Muscle of leg (tissue), 11 donors: Measurements from ENCODE around the gene FECH. TPM values are rescaled to one million over a fixed set of nuclear protein-coding genes. Genes with fewer than 3 reads are reported as not detected.
"Not testable (repeated sequence)": the region's sequence is repeated elsewhere in the genome, so short reads cannot be mapped to it uniquely, and the experiment has no call there.

Experiments
- DNase-seq: peaks from one replicate; pipeline ENCODE4 v3.0.0; 2013
- H3K27ac ChIP-seq: one replicate; pipeline ENCODE4 v1.5.1; 2013; ENCODE audit warnings: mild to moderate bottlenecking, low read length, control low read depth
- H3K27me3 ChIP-seq: one replicate; pipeline ENCODE4 v1.6.1; 2013; ENCODE audit warnings: low read length; ENCODE audit not compliant: control insufficient read depth, insufficient read depth
- H3K36me3 ChIP-seq: one replicate; pipeline ENCODE4 v1.6.1; 2013; ENCODE audit warnings: low read length; ENCODE audit not compliant: control insufficient read depth, insufficient read depth
- H3K4me1 ChIP-seq: one replicate; pipeline ENCODE4 v1.6.1; 2013; ENCODE audit warnings: low read length; ENCODE audit not compliant: control insufficient read depth, insufficient read depth
- H3K4me3 ChIP-seq: one replicate; pipeline ENCODE4 v1.5.1; 2013; ENCODE audit warnings: low read length, control low read depth
- H3K9me3 ChIP-seq: replicated peaks from 2 replicates; pipeline ENCODE4 v1.6.1; 2013; ENCODE audit warnings: low read depth, low read length; ENCODE audit not compliant: control insufficient read depth
- WGBS: methylation state at CpG from one replicate; pipeline ENCODE4 v1.1.5; 2013; ENCODE audit warnings: missing lambda C conversion rate; ENCODE audit not compliant: insufficient coverage; 5-methylcytosine and 5-hydroxymethylcytosine counted together
- polyA plus RNA-seq, 8 donors: library from polyadenylated mRNA; unstranded; fragments of 120-200 nt; gene quantifications; one replicate each; pipeline versions ENCODE4 v1.2.1 to v1.2.3, GENCODE V29; 2013; ENCODE audit warnings: inconsistent platforms in 1 of 8, low replicate concordance in 1 of 8; ENCODE audit not compliant: insufficient read length in 8 of 8, insufficient read depth in 1 of 8
- total RNA-seq: library from RNA; stranded (reverse); fragments of 120-200 nt; gene quantifications from one replicate; pipeline ENCODE4 v1.2.4, GENCODE V29; 2013

The FECH gene
- total and polyA plus RNA-seq, 9 donors, result 18.4 to 24.5 (median 21.7) TPM

DNA sequence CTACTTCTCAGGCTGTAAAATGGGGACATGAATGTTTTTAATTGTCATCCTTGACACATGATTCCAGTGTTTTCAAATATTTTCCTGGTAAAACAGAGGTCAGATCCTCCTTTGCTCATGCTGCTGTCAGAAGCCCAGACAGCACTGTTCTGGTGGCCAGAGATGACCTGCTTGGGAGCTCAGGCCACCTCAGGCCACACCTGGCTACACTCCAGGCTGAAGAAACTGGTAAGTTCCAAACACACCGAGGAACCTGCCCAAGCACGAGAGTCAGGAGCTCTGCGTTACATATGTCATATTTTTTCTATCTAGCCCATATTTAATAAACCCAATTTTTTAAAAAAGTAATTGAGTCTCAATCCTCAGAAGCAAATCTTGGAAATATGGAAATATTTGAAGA lies 47.9 kb downstream of the FECH start:
- no peaks in the 10 kb centered on the region for H3K9me3 ChIP-seq
- H3K36me3 ChIP-seq, result no peaks in the 10 kb centered on the region
- no CpG with 5 or more reads among the region's 3 CpGs for WGBS
- H3K27me3 ChIP-seq, result no peaks in the 10 kb centered on the region
- peaks cover 15% of the 10 kb centered on the region for H3K4me1 ChIP-seq
- no peak overlapping the region for H3K27ac ChIP-seq
- no peak overlapping the region for H3K4me3 ChIP-seq
- DNase-seq, result no peak

DNA sequence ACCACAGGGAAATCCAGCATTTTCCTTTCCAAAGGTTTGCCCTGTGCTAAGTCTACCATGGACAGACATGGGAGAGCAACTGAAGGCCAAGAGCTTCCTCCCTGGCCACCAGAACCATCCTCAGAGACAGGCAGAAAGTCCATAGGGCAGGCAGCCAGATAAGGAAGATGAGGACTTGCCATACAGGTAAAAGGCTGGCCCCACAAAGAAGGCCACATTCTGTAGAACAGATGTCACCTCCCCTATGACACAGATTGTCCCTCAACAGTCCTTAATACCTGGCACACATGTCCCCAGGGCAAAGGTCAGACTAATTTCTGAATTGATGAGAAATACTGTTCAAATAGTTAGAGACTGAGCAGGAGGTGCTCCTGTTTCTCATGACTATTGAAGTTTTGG lies 52.0 kb downstream of the FECH start:
- no peak for DNase-seq
- Histone ChIP-seq H3K9me3 (no peaks in the 10 kb centered on the region), H3K36me3 (no peaks in the 10 kb centered on the region), H3K27me3 (no peaks in the 10 kb centered on the region), H3K4me1 (peaks cover 16% of the 10 kb centered on the region), H3K4me3 (no peak overlapping the region), H3K27ac (no peak overlapping the region)

DNA sequence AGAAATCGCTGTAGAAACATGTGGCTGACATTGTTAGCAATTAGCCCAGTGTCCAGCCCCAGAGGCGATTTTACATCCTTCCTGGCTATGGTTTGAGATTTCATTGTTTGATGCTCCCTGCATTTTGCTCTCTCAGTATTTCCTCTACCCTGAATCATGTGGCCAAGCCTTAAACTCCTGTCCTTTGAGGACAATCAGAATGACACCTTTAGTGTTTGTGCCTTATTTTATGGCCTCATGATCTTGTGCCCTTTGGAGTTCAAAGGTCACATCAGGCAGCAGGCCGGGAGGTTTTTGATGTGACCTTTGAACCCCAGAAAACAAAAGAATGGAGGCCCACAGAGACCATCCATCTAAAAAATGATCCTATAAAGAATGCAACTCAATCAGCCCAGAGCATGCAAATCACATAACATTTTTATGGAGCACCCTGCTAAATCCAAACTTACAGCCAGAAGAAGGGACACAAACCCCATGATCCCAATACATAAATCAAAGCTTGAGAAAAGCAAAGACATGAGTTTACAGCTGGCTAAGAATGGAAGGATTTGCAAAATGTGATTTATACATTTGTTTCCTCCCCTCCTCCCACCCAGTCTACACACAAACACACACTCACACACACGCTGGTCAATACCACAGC lies 52.5 kb downstream of the FECH start:
- Histone ChIP-seq H3K4me3 (no peak overlapping the region), H3K9me3 (no peaks in the 10 kb centered on the region), H3K27ac (no peak overlapping the region), H3K27me3 (peaks cover 4% of the 10 kb centered on the region), H3K4me1 (peaks cover 16% of the 10 kb centered on the region), H3K36me3 (no peaks in the 10 kb centered on the region)
- WGBS, result 18% methylated on average over 2 of the region's 4 CpGs
- DNase-seq, result no peak

DNA sequence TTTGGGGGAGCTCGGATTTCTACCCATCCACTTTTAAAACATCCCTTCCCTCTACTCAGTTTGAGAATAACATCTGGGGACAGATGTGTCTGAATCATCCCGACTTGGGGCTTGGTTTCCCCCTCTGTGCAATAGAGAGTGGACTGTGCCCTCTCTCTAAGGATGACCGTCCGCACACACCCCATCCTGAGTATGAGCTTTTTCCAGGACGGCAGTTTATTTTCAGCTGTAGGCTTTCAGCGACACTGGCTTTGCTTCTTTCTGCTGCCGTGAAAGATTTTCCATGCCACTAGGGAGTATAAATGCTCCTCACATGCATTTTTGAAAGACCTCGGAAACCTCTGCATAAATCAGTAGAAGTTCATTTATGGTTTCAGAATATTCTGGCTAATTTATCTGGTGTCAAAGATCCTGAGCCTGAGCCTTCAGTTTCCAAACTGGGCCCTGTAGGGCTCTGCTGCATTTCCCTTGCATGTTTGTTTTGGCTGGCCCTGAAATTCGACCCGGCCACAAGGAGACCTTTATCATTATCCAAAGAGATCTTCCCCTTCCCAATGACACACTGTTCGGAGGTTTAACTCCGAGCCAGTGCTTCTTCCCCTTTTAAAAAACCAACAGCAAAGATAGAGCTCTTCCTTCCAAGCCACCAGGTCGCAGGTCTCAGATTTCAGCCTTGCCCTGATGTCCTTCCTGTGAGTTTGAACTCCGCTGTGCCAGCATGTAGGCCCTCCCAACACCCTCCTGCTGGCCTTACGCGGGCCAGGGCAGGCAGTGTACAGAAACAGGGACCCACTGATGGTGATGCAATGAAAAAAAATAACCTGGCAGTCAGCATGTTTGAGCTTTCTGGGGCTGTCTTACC lies 53.3 kb downstream of the FECH start:
- Histone ChIP-seq H3K27me3 (peaks cover 4% of the 10 kb centered on the region), H3K27ac (no peak overlapping the region), H3K4me1 (peaks cover 16% of the 10 kb centered on the region), H3K36me3 (no peaks in the 10 kb centered on the region), H3K9me3 (no peaks in the 10 kb centered on the region), H3K4me3 (no peak overlapping the region)
- peak; percentile 29 for DNase-seq
- 12% methylated on average over 9 of the region's 16 CpGs for WGBS

DNA sequence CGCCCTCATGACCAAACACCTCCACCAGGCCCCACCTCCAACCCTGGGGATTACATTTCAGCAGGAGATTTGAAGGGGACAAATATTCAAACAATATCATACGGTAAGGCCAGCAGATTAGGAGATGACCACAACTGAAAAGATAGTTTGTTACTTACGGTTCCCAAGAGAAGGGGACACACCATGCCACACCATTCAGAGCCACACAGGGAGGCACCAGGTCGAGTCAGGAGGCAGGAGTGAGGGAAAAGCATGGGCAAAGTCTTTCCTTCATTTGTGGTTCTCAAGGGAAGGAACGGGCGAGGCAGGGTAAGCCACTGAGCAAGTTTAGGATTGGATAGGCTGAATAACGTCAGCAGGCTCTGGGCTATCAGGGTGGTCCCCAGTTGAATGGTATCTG lies 57.4 kb downstream of the FECH start:
- 78% methylated on average over 5 of the region's 7 CpGs for WGBS
- no peak for DNase-seq
- peaks cover 15% of the 10 kb centered on the region for H3K4me1 ChIP-seq

DNA sequence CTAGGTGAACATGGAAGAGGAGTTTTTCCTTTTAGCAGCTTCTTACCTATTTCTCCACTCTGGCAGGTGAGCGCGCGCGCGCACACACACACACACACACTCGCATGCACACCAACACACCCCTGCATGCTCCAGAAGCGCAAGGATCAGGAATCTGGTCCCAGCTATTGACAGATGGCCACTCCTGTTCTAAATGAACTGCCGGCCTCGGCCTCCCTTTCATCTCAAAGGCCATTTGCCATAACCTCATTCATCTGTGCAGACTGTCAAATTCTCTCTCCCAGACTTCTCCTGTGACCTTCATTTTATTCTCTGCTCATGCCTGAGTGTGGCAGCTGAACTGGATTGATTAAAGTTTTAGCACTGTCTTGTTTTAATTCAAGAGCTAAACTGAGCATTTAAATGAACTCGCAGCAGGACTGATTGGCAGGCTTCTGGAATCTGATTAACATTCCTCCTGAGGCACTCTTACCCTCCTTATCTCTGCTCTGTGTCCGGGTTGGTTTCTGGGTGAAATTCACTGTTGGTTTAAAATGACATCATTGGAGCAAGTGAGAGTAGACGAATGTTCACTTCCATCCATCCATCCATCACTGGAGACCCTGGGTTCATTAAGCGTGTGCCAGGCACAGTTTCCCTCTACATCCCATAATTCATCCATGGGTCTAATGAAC lies 58.8 kb downstream of the FECH start:
- DNase-seq, result no peak
- no peak overlapping the region for H3K27ac ChIP-seq
- no peaks in the 10 kb centered on the region for H3K9me3 ChIP-seq
- no peaks in the 10 kb centered on the region for H3K36me3 ChIP-seq
- WGBS, result 55% methylated on average over 9 of the region's 13 CpGs
- no peak overlapping the region for H3K4me3 ChIP-seq
- H3K4me1 ChIP-seq, result peaks cover 2% of the 10 kb centered on the region
- peaks cover 4% of the 10 kb centered on the region for H3K27me3 ChIP-seq

More for the DNA sequence above, 57.4 kb downstream of the FECH start:
- Histone ChIP-seq H3K4me3 (no peak overlapping the region), H3K27me3 (peaks cover 4% of the 10 kb centered on the region), H3K36me3 (no peaks in the 10 kb centered on the region), H3K9me3 (no peaks in the 10 kb centered on the region), H3K27ac (no peak overlapping the region)

DNA sequence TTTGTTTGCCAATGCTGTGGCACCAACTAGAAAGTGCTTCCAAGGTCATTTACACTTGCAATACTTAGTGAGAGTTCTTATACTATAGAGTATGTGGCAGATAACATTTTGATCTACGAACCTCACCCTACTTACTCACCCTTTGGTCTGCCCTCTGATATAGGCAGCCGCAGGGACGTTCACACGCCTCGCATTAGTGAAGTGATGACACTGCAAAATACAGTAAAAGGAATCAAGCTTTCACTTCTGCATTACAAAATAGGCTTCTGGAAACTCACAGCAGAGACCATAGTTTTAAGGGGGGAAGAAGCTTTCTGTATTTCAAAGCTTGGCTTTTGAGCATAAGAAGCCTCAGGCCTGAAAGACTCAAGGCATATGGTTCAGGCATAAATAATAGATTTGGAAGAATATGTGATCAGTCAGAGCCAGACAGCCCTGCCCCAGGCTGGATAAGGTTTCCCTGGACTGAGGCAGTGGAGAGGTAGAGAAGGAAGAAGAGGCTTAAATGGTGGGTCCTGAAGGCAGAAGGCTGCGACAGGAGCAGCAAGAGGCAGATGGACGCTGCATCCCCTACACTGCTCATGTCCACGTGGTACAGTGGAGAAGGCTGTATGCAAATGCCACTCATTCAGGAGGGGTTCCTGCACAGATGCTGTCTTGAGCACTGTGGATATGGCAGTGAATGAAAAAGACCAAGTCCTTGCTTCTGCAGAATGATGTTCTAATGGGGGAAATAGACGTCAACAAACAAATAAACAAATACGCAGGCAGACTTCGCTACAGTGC lies 63.1 kb downstream of the FECH start:
- Histone ChIP-seq H3K9me3 (no peaks in the 10 kb centered on the region), H3K4me1 (no peaks in the 10 kb centered on the region), H3K4me3 (no peak overlapping the region), H3K36me3 (no peaks in the 10 kb centered on the region), H3K27ac (no peak overlapping the region), H3K27me3 (no peaks in the 10 kb centered on the region)
- peak; percentile 50 for DNase-seq
- WGBS, result 77% methylated on average over 6 of the region's 11 CpGs

DNA sequence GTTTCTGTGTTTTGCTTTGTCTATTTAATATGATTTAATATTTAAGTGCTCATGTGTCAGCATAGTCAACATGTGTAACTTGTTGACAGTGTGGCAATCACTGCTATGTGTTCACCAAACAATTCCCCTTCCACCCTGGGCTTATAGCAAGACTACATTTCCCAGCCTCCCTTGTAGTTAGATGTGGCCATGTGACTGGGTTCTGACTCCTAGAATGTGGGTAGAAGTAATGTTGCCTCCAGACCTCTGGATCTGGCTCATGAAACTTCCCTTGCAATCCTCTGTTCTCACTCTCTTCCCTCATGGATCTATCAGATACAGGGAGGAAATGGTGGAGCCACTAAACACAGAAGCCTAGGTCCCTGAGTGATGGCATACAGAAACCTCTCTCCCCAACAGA lies 64.2 kb downstream of the FECH start:
- DNase-seq, H3K9me3 ChIP-seq, H3K36me3 ChIP-seq, H3K4me3 ChIP-seq, H3K4me1 ChIP-seq, H3K27ac ChIP-seq, H3K27me3 ChIP-seq: not testable (repeated sequence)

DNA sequence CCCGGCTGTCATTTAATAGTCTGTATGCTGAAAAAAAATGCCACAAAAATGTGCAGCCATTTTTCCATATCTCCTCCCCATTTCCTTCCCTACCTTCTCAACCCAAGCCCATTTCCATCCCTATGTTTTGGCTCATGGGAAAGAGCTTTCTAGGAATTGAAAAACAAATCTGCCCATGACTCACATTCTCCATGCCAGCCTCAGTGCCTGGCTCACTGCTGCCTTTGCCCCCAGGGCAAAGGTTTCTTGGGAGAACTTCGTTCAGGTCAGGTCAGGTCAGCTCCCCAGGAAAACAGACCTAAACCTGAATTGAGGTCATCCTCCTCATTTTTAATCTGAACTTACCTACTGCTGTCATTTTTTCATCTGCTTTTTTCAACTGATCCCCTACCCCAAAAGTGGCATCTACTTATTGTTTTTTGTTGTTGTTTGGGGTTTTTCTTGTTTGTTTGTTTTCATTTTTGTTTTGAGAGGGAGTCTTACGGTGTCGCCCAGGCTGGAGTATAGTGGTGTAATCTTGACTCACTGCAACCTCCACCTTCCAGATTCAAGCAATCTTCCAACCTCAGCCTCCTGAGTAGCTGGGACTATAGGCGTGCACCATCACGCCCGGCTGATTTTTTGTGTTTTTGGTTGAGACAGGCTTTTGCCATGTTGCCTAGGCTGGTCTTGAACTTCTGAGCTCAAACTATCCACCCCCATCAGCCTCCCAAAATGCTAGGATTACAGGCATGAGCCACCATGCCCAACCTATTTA lies 66.7 kb downstream of the FECH start:
- no peaks in the 10 kb centered on the region for H3K4me1 ChIP-seq
- WGBS, result 73% methylated on average over 2 of the region's 7 CpGs
- H3K36me3 ChIP-seq, result no peaks in the 10 kb centered on the region
- H3K27ac ChIP-seq, result no peak overlapping the region
- H3K9me3 ChIP-seq, result no peaks in the 10 kb centered on the region
- H3K27me3 ChIP-seq, result no peaks in the 10 kb centered on the region
- no peak for DNase-seq
- H3K4me3 ChIP-seq, result no peak overlapping the region
